Liver (tissue), 9 donors: Measurements from ENCODE around the gene SLC25A48. TPM values are rescaled to one million over a fixed set of nuclear protein-coding genes. Genes with fewer than 3 reads are reported as not detected.
"Not testable (repeated sequence)": the region's sequence is repeated elsewhere in the genome, so short reads cannot be mapped to it uniquely, and the experiment has no call there.

ENCODE experiments used
- DNase-seq: peaks from one replicate; pipeline ENCODE4 v3.0.0-alpha.2; 2017; ENCODE audit warnings: low spot score
- H3K27ac ChIP-seq, 2 donors: one replicate each; pipeline ENCODE4 v1.7.0; 2013; ENCODE audit warnings: inconsistent platforms in 2 of 2, low read length in 2 of 2, control low read depth in 1 of 2, low read depth in 1 of 2, mild to moderate bottlenecking in 1 of 2
- H3K27me3 ChIP-seq, 4 donors: one replicate each; pipeline versions ENCODE4 v1.6.1 to v1.7.0; 2013; ENCODE audit warnings: low read length in 3 of 4, inconsistent platforms in 1 of 4, mild to moderate bottlenecking in 1 of 4, moderate library complexity in 1 of 4; ENCODE audit not compliant: control insufficient read depth in 4 of 4, insufficient read depth in 4 of 4
- H3K36me3 ChIP-seq, 4 donors: one replicate each; pipeline versions ENCODE4 v1.6.1 to v1.7.0; 2013; ENCODE audit warnings: low read length in 3 of 4, mild to moderate bottlenecking in 3 of 4, low read depth in 1 of 4, moderate library complexity in 1 of 4; ENCODE audit not compliant: control insufficient read depth in 4 of 4, insufficient read depth in 3 of 4
- H3K4me1 ChIP-seq, 4 donors: one replicate each; pipeline versions ENCODE4 v1.6.1 to v1.7.0; 2013; ENCODE audit warnings: low read length in 3 of 4, mild to moderate bottlenecking in 3 of 4, moderate library complexity in 1 of 4; ENCODE audit not compliant: control insufficient read depth in 4 of 4, insufficient read depth in 4 of 4
- H3K4me3 ChIP-seq, 3 donors: one replicate each; pipeline versions ENCODE4 v1.6.1 to v1.7.0; 2013; ENCODE audit warnings: low read length in 3 of 3, control low read depth in 1 of 3, low read depth in 1 of 3, mild to moderate bottlenecking in 1 of 3
- H3K9ac ChIP-seq, 2 donors: one replicate each; pipeline ENCODE4 v1.7.0; 2013; ENCODE audit warnings: low read length in 2 of 2, mild to moderate bottlenecking in 2 of 2, moderate library complexity in 2 of 2, control low read depth in 1 of 2, low read depth in 1 of 2
- H3K9me3 ChIP-seq, 4 donors: one replicate each; pipeline versions ENCODE4 v1.6.1 to v1.7.0; 2013; ENCODE audit warnings: low read length in 3 of 4; ENCODE audit not compliant: control insufficient read depth in 4 of 4
- GABPA ChIP-seq, 2 donors: IDR thresholded peaks in 1 of 2; conservative IDR thresholded peaks in 1 of 2; 2 replicates each; pipeline ENCODE4 v1.6.1; 2016; ENCODE audit warnings: antibody characterized with exemption in 2 of 2, mild to moderate bottlenecking in 1 of 2, moderate library complexity in 1 of 2
- HNF4A ChIP-seq, 2 donors: conservative IDR thresholded peaks; 2 replicates each; pipeline ENCODE4 v1.6.1; 2016; ENCODE audit warnings: antibody characterized with exemption in 2 of 2, mild to moderate bottlenecking in 2 of 2
- HNF4G ChIP-seq: IDR thresholded peaks from 2 replicates; pipeline ENCODE4 v1.6.1; 2016; ENCODE audit warnings: antibody characterized with exemption
- JUND ChIP-seq, 2 donors: IDR thresholded peaks; 2 replicates each; pipeline ENCODE4 v1.6.1; 2016; ENCODE audit warnings: antibody characterized with exemption in 2 of 2
- RAD21 ChIP-seq, 2 donors: IDR thresholded peaks; 2 replicates each; pipeline ENCODE4 v1.6.1; 2016; ENCODE audit warnings: antibody characterized with exemption in 2 of 2, mild to moderate bottlenecking in 2 of 2
- RXRA ChIP-seq, 2 donors: IDR thresholded peaks; 2 replicates each; pipeline ENCODE4 v1.6.1; 2017 to 2018; ENCODE audit warnings: antibody characterized with exemption in 2 of 2, mild to moderate bottlenecking in 1 of 2
- WGBS: extraction: QIAGEN DNeasy Blood & Tissue Kit; methylation state at CpG from one replicate; pipeline ENCODE4 v1.1.7; 2013; 5-methylcytosine and 5-hydroxymethylcytosine counted together
- polyA plus RNA-seq, 2 donors: library from polyadenylated mRNA; stranded (reverse) in 1 of 2; unstranded in 1 of 2; fragments of 200-250 nt in 1 of 2; fragments of >200 nt in 1 of 2; fragmentation: Nextera tagmentation in 1 of 2; extraction: Ambion mirVana in 1 of 2; gene quantifications; one replicate each; pipeline versions ENCODE4 v1.2.1 to v1.2.3, GENCODE V29; 2013 to 2015
- total RNA-seq, 2 donors: library from RNA; depleted of rRNA; stranded (reverse); fragments of >200 nt; gene quantifications; one replicate each; pipeline ENCODE4 v1.2.3, GENCODE V29; 2014
- TF ChIP-seq, protein P1 (sequence below): fragments of 150-350 bp; IDR thresholded peaks from 2 replicates; pipeline ENCODE4 v1.5.1; 2017; ENCODE audit warnings: improper control_type of control experiment, low read depth, low read length; ENCODE audit not compliant: missing input control
- TF ChIP-seq, protein P2 (sequence below): IDR thresholded peaks from 2 replicates; pipeline ENCODE4 v1.6.1; 2016; ENCODE audit warnings: antibody characterized with exemption, mild to moderate bottlenecking
- TF ChIP-seq, protein P3 (sequence below): IDR thresholded peaks from 2 replicates; pipeline ENCODE4 v1.6.1; 2016; ENCODE audit warnings: antibody characterized with exemption
- donor health status: healthy.
- donor health status: healthy.
- donor health status: healthy.
- donor health status: healthy.
- donor health status: healthy.

The SLC25A48 gene
- total and polyA plus RNA-seq, 4 donors: 0.24 to 1.1 (median 0.72) TPM

DNA sequence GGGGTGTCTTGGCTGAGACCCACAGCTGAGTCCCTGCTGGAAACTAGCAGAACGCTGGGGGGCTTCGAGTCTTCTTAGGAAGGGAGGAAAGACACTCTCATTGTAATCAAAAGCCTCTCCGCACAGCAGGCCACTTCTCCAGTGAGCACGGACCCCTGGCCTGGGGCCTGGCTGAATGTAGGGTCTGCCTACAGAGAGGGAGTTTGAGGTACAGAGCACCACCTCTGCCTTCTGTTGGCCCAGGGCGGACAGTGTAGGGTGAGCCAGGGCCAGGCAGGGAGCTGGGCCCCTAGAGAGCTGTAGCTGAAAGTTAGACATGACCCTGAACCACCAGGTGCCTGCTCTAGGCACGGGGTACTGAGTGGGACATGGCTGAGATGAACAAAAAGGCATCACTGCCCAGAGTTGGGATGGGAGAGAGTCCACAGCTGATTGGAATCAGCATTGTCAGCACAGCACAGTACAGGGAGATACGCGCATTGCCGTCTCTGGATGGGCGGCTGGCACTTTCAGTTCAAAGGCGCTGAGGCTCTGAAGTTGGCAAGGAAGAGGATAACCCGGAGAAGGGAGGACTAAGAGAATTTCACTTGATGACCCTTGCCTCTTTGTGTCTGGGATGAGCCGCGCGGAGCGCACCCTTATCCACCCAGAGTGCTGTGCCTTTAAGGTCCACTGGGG, 363 bp upstream of the SLC25A48 start:
- H3K4me1 ChIP-seq: peaks cover 2 to 14% (median 12%) of the 10 kb centered on the region in 4 donors
- H3K9me3 ChIP-seq: no peaks in the 10 kb centered on the region
- H3K36me3 ChIP-seq: no peaks in the 10 kb centered on the region
- no peak overlapping the region for H3K27ac ChIP-seq
- peak overlapping the region; percentile 16 to 71 (median 61) for H3K4me3 ChIP-seq
- H3K9ac ChIP-seq: no peak overlapping the region
- WGBS: 32% methylated on average over 16 of the region's 16 CpGs
- peaks cover 0 to 4% (median under 1%) of the 10 kb centered on the region in 4 donors for H3K27me3 ChIP-seq
- DNase-seq: no peak
- no peak for TF ChIP-seq RXRA (IDR thresholded peaks at IDR 0.05)
- TF ChIP-seq, protein P1, sequence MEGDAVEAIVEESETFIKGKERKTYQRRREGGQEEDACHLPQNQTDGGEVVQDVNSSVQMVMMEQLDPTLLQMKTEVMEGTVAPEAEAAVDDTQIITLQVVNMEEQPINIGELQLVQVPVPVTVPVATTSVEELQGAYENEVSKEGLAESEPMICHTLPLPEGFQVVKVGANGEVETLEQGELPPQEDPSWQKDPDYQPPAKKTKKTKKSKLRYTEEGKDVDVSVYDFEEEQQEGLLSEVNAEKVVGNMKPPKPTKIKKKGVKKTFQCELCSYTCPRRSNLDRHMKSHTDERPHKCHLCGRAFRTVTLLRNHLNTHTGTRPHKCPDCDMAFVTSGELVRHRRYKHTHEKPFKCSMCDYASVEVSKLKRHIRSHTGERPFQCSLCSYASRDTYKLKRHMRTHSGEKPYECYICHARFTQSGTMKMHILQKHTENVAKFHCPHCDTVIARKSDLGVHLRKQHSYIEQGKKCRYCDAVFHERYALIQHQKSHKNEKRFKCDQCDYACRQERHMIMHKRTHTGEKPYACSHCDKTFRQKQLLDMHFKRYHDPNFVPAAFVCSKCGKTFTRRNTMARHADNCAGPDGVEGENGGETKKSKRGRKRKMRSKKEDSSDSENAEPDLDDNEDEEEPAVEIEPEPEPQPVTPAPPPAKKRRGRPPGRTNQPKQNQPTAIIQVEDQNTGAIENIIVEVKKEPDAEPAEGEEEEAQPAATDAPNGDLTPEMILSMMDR: peak; percentile 66
- TF ChIP-seq JUND (IDR thresholded peaks at IDR 0.05): no peak
- TF ChIP-seq, protein P2, sequence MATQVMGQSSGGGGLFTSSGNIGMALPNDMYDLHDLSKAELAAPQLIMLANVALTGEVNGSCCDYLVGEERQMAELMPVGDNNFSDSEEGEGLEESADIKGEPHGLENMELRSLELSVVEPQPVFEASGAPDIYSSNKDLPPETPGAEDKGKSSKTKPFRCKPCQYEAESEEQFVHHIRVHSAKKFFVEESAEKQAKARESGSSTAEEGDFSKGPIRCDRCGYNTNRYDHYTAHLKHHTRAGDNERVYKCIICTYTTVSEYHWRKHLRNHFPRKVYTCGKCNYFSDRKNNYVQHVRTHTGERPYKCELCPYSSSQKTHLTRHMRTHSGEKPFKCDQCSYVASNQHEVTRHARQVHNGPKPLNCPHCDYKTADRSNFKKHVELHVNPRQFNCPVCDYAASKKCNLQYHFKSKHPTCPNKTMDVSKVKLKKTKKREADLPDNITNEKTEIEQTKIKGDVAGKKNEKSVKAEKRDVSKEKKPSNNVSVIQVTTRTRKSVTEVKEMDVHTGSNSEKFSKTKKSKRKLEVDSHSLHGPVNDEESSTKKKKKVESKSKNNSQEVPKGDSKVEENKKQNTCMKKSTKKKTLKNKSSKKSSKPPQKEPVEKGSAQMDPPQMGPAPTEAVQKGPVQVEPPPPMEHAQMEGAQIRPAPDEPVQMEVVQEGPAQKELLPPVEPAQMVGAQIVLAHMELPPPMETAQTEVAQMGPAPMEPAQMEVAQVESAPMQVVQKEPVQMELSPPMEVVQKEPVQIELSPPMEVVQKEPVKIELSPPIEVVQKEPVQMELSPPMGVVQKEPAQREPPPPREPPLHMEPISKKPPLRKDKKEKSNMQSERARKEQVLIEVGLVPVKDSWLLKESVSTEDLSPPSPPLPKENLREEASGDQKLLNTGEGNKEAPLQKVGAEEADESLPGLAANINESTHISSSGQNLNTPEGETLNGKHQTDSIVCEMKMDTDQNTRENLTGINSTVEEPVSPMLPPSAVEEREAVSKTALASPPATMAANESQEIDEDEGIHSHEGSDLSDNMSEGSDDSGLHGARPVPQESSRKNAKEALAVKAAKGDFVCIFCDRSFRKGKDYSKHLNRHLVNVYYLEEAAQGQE: no peak
- peak in 1 of 2 donors; percentile 5 for TF ChIP-seq HNF4A (conservative IDR thresholded peaks at IDR 0.05)
- peak in 1 of 2 donors; percentile 8 for TF ChIP-seq RAD21 (IDR thresholded peaks at IDR 0.05)

DNA sequence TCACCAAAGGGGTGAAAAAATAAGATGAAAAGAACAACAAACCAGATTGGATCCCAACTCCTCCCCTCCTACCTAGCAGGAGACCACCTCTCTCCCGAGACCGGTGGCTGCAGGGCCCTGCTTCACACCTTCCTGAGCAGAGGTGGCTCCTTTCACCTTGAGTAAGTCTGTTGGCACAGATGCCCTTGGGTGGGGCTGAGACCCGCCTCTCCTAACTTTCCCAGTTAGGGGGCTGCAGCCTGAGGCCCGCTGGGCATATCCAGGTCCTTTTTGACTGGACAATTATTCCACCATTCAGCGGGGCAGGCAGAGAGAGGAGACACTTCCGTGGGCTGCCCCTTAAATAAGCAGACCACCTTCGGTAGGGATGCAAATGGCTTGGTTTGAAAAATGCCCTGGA, 1.3 kb downstream of the SLC25A48 start:
- Histone ChIP-seq H3K9me3 (no peaks in the 10 kb centered on the region), H3K9ac (no peak overlapping the region), H3K36me3 (no peaks in the 10 kb centered on the region), H3K27ac (no peak overlapping the region), H3K4me1 (peaks cover 2 to 14% (median 12%) of the 10 kb centered on the region in 4 donors), H3K4me3 (no peak overlapping the region), H3K27me3 (peaks cover 0 to 4% (median under 1%) of the 10 kb centered on the region in 4 donors)
- WGBS: 77% methylated on average over 7 of the region's 7 CpGs
- no peak for DNase-seq
- TF ChIP-seq GABPA (IDR thresholded peaks at IDR 0.05 in 1 of 2, conservative IDR thresholded peaks at IDR 0.05 in 1 of 2) (no peak), HNF4G (no peak)
- TF ChIP-seq, protein P3, sequence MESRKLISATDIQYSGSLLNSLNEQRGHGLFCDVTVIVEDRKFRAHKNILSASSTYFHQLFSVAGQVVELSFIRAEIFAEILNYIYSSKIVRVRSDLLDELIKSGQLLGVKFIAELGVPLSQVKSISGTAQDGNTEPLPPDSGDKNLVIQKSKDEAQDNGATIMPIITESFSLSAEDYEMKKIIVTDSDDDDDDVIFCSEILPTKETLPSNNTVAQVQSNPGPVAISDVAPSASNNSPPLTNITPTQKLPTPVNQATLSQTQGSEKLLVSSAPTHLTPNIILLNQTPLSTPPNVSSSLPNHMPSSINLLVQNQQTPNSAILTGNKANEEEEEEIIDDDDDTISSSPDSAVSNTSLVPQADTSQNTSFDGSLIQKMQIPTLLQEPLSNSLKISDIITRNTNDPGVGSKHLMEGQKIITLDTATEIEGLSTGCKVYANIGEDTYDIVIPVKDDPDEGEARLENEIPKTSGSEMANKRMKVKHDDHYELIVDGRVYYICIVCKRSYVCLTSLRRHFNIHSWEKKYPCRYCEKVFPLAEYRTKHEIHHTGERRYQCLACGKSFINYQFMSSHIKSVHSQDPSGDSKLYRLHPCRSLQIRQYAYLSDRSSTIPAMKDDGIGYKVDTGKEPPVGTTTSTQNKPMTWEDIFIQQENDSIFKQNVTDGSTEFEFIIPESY: no peak

DNA sequence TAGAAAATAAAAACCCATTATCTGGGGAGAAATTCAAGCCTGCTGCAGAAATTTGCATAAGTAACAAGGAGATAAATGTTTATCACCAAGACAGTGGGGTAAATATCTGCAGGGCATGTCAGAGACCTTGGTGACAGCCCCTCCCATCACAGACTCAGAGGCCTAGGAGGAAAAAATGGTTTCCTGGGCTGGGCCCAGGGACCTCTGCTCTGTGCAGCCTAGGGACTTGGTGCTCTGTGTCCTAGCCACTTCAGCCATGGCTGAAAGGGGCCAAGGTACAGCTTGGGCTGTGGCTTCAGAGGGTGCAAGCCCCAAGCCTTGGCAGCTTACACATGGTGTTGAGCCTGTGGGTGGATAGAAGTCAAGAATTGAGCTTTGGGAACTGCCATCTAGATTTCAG, 3.9 kb downstream of the SLC25A48 start:
- H3K9ac ChIP-seq, H3K36me3 ChIP-seq, H3K27ac ChIP-seq, DNase-seq, H3K9me3 ChIP-seq, H3K27me3 ChIP-seq, H3K4me3 ChIP-seq: not testable (repeated sequence)
- H3K4me1 ChIP-seq: peaks cover 2 to 14% (median 12%) of the 10 kb centered on the region in 4 donors
